Effector memory CD8-positive, alpha-beta T cell (primary cell): Measurements from ENCODE around the gene ABCC5.
A peak's percentile ranks its signal among the peaks of the same experiment; 100 is the strongest.

Source experiments
- ATAC-seq: fragments of 150-1000 bp; cut with Tn5 transposase; replicated peaks from 2 replicates; pipeline ENCODE4 v1.10.0; 2021; ENCODE audit warnings: mild to moderate bottlenecking, moderate library complexity
- DNase-seq, 3 experiments: peaks; one replicate each; pipeline ENCODE4 v3.0.0; 2021
- H3K27ac Mint-ChIP-seq, 2 donors: one replicate each; pipeline ENCODE4 v1.8.0; 2022; ENCODE audit warnings: mild to moderate bottlenecking in 2 of 2, mixed read lengths in 2 of 2, moderate library complexity in 2 of 2
- H3K27me3 Mint-ChIP-seq, 2 donors: one replicate each; pipeline ENCODE4 v1.8.0; 2022; ENCODE audit warnings: mixed read lengths in 2 of 2
- H3K36me3 Mint-ChIP-seq: one replicate; pipeline ENCODE4 v1.8.0; 2022; ENCODE audit warnings: mild to moderate bottlenecking, moderate library complexity, mixed read lengths; ENCODE audit not compliant: insufficient read depth
- H3K4me1 Mint-ChIP-seq, 2 donors: one replicate each; pipeline ENCODE4 v1.8.0; 2022; ENCODE audit warnings: low read depth in 2 of 2, mixed read lengths in 2 of 2
- H3K4me3 Mint-ChIP-seq, 2 donors: one replicate each; pipeline ENCODE4 v1.8.0; 2022; ENCODE audit warnings: mild to moderate bottlenecking in 2 of 2, mixed read lengths in 2 of 2, moderate library complexity in 2 of 2
- H3K9me3 Mint-ChIP-seq, 2 donors: one replicate each; pipeline ENCODE4 v1.8.0; 2022; ENCODE audit warnings: mixed read lengths in 2 of 2

Gene ABCC5

DNA sequence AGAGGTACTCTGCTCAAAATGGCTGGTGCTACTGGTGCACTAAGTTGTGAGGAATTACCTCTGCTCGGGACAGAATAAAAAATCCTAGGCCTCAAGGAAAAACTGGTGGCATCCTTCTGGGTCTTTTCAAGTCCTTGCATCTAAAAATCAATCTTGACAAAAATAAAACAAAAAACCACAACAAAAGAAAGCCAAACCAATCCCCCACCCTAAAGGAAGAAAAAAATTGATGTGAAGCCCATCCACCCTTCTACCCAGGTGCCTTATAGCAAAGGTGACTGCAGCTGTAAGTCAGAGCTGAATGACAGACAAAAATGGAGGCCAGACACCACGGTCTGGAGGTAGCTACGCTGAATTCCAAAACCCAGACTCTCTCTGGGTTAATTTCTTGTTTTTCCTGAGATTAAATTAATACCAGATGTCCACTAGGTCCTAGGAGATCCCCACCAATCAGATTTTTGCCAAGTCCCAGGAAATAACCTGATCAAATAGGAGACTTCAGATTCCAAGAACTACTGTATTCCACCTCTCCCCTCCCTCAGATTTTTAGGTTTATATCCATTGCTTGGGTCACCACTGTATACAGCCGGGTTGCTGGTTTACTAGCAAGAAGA lies 33.5 kb downstream of the ABCC5 start:
- DNase-seq (no peak), ATAC-seq (no peak)
- Mint-ChIP-seq H3K36me3 (peaks cover 23% of the 10 kb centered on the region), H3K4me3 (no peak overlapping the region), H3K27ac (no peak overlapping the region), H3K4me1 (peaks cover 0 to 3% of the 10 kb centered on the region in 2 donors), H3K9me3 (no peaks in the 10 kb centered on the region), H3K27me3 (no peaks in the 10 kb centered on the region)

- DNase-seq: no peak
- Mint-ChIP-seq H3K27ac (no peak overlapping the region), H3K27me3 (no peaks in the 10 kb centered on the region), H3K36me3 (peaks cover 16% of the 10 kb centered on the region), H3K4me1 (no peaks in the 10 kb centered on the region), H3K9me3 (no peaks in the 10 kb centered on the region), H3K4me3 (no peak overlapping the region)
- ATAC-seq: no peak
These were observed 35.6 kb downstream of the ABCC5 start for GRCh38 chr3:183981990-183982644.

- no peaks in the 10 kb centered on the region for H3K4me1 Mint-ChIP-seq
These were observed 37.3 kb downstream of the ABCC5 start for GRCh38 chr3:183980403-183980802.

DNA sequence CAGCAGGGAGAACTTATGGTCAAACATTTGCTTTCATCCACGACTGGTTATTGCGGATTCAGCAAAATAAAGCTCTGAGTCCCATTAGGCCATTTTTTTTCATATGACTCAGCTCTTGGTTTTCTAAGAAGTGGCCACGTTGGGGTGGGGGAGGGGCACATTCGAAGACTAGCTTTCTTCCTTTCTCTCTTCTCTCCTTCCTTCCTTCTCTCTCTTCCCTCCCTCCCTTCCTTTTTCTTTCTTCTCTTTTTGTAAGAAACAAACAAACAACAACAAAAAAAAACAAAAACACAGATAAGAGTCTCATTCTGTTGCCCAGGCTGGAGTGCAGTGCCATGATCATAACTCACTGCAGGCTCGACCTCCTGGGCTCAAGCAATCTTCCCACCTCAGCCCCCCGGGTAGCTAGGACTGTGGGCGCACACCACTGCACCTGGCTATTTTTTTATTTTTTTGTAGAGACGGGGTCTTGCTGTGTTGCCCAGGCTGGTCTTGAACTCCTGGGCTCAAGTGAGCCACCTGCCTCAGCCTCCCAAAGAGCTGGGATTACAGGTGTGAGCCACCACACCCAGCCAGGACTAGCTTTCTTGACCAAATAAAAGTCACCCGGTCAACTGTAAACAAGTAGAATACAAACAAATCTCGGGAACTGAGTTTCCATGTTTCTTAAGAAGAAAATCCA lies 41.6 kb downstream of the ABCC5 start:
- Mint-ChIP-seq H3K27ac (no peak overlapping the region), H3K4me1 (no peaks in the 10 kb centered on the region), H3K4me3 (no peak overlapping the region), H3K9me3 (no peaks in the 10 kb centered on the region), H3K27me3 (no peaks in the 10 kb centered on the region), H3K36me3 (peaks cover 3% of the 10 kb centered on the region)
- DNase-seq (no peak), ATAC-seq (no peak)

More at GRCh38 chr3:183980403-183980802, 37.3 kb downstream of the ABCC5 start:
- H3K27ac Mint-ChIP-seq: no peak overlapping the region
- no peaks in the 10 kb centered on the region for H3K9me3 Mint-ChIP-seq
- ATAC-seq: no peak
- H3K4me3 Mint-ChIP-seq: no peak overlapping the region
- no peak for DNase-seq
- H3K36me3 Mint-ChIP-seq: peaks cover 12% of the 10 kb centered on the region
- no peaks in the 10 kb centered on the region for H3K27me3 Mint-ChIP-seq

DNA sequence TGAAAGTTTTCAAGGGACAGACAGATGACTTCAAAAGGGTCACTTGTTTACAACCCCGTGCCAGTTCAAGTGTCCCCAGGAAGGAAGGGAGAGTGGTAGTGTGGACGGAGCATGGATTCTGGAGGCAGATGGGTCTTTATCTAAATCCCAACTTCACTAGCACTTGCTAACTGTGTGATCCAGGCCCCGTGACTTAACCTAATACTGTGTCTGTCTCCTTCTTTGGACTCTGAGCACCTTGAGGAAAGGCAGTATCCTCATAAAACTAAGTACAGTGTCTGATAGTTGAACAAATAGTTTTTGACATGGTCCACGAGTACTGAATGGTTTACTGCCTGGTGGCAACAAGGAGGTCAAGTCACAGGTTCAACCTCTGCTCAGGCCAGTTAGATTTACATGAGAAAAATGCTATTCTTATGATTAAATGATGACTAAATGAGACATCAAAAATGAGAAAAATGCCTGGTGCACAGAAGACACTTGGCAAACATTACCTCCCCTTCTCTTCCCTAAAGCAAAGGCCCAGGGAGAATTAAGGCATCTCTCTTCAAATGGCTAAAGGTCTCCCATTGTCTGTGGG lies 48.9 kb downstream of the ABCC5 start:
- Mint-ChIP-seq H3K36me3 (peaks cover 6% of the 10 kb centered on the region), H3K27me3 (no peaks in the 10 kb centered on the region), H3K4me1 (no peaks in the 10 kb centered on the region), H3K4me3 (no peak overlapping the region), H3K9me3 (no peaks in the 10 kb centered on the region), H3K27ac (no peak overlapping the region)
- ATAC-seq (no peak), DNase-seq (no peak)

- Mint-ChIP-seq H3K27me3 (no peaks in the 10 kb centered on the region), H3K36me3 (peaks cover 11% of the 10 kb centered on the region), H3K27ac (no peak overlapping the region), H3K4me1 (no peaks in the 10 kb centered on the region), H3K4me3 (no peak overlapping the region), H3K9me3 (no peaks in the 10 kb centered on the region)
- DNase-seq: no peak
- ATAC-seq: no peak
These were observed 50.0 kb downstream of the ABCC5 start for GRCh38 chr3:183967693-183968092.

GRCh38 chr3:183966361-183966791 lies 51.3 kb downstream of the ABCC5 start:
- Mint-ChIP-seq H3K36me3 (peaks cover 17% of the 10 kb centered on the region), H3K9me3 (no peaks in the 10 kb centered on the region), H3K4me1 (no peaks in the 10 kb centered on the region), H3K27ac (no peak overlapping the region), H3K27me3 (no peaks in the 10 kb centered on the region), H3K4me3 (no peak overlapping the region)
- ATAC-seq (no peak), DNase-seq (no peak)

- no peaks in the 10 kb centered on the region for H3K4me1 Mint-ChIP-seq
- peaks cover 21% of the 10 kb centered on the region for H3K36me3 Mint-ChIP-seq
- ATAC-seq: no peak
- H3K9me3 Mint-ChIP-seq: no peaks in the 10 kb centered on the region
- no peak overlapping the region for H3K4me3 Mint-ChIP-seq
- DNase-seq: no peak
- no peaks in the 10 kb centered on the region for H3K27me3 Mint-ChIP-seq
- H3K27ac Mint-ChIP-seq: no peak overlapping the region
These were observed 54.9 kb downstream of the ABCC5 start for GRCh38 chr3:183962807-183963206.

GRCh38 chr3:183959214-183959613 lies 58.5 kb downstream of the ABCC5 start:
- peaks cover 15% of the 10 kb centered on the region for H3K36me3 Mint-ChIP-seq
- H3K4me1 Mint-ChIP-seq: no peaks in the 10 kb centered on the region
- H3K27ac Mint-ChIP-seq: peak overlapping the region in 1 of 2 donors; percentile 62
- no peaks in the 10 kb centered on the region for H3K27me3 Mint-ChIP-seq
- H3K4me3 Mint-ChIP-seq: no peak overlapping the region
- H3K9me3 Mint-ChIP-seq: no peaks in the 10 kb centered on the region
- DNase-seq: no peak
- no peak for ATAC-seq

DNA sequence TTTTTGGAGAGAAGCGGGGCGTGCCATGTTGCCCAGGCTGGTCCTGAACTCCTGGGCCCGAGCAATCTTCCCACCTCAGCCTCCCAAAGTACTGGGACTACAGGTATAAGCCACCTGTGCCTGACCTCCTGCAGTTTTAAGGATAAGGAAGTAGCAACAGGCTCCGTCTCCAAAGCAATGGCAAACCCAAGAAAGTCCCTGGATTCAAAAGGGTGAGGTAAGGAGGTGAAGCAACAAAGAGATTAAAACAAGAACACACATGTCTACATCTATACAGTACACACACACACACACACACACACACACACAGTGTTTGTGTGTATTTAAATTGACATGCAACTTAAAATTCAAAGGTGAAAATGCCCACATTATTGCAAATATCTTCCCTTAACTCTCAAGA lies 58.9 kb downstream of the ABCC5 start:
- Mint-ChIP-seq H3K27ac (peak overlapping the region in 1 of 2 donors; percentile 16), H3K27me3 (no peaks in the 10 kb centered on the region), H3K9me3 (no peaks in the 10 kb centered on the region), H3K36me3 (peaks cover 15% of the 10 kb centered on the region), H3K4me3 (no peak overlapping the region), H3K4me1 (no peaks in the 10 kb centered on the region)
- DNase-seq (no peak), ATAC-seq (no peak)

DNA sequence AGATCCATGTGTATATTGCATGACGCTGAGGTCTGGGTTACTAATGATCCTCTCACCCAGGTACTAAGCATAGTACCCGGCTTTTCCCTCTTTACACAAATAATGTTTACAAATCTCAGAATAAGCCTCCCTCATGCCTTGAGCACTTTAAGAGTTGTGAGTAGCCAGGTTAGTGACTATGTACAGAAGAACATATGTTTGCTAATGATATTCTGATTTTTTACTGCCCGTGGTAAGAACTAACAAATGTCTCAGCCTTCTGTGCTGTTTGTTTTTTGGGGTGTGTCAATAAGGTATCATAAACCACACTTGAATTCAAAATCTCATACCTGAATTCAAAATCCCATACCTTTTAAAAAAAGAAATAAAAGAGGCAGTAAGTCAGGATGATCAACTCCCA lies 59.5 kb downstream of the ABCC5 start:
- Mint-ChIP-seq H3K27me3 (no peaks in the 10 kb centered on the region), H3K9me3 (no peaks in the 10 kb centered on the region), H3K4me3 (no peak overlapping the region), H3K4me1 (no peaks in the 10 kb centered on the region), H3K36me3 (peaks cover 11% of the 10 kb centered on the region), H3K27ac (peak overlapping the region in 1 of 2 donors; percentile 16)
- no peak for DNase-seq
- ATAC-seq: no peak

- no peaks in the 10 kb centered on the region for H3K9me3 Mint-ChIP-seq
- DNase-seq: no peak
- peaks cover 8% of the 10 kb centered on the region for H3K36me3 Mint-ChIP-seq
- ATAC-seq: no peak
- H3K27ac Mint-ChIP-seq: no peak overlapping the region
- H3K4me1 Mint-ChIP-seq: no peaks in the 10 kb centered on the region
- H3K4me3 Mint-ChIP-seq: no peak overlapping the region
- no peaks in the 10 kb centered on the region for H3K27me3 Mint-ChIP-seq
These were observed 62.8 kb downstream of the ABCC5 start for GRCh38 chr3:183954875-183955274.

- no peak overlapping the region for H3K27ac Mint-ChIP-seq
- no peaks in the 10 kb centered on the region for H3K4me1 Mint-ChIP-seq
- H3K36me3 Mint-ChIP-seq: peaks cover 15% of the 10 kb centered on the region
- DNase-seq: no peak
- ATAC-seq: no peak
- H3K4me3 Mint-ChIP-seq: no peak overlapping the region
- no peaks in the 10 kb centered on the region for H3K27me3 Mint-ChIP-seq
- no peaks in the 10 kb centered on the region for H3K9me3 Mint-ChIP-seq
These were observed 64.1 kb downstream of the ABCC5 start for GRCh38 chr3:183953471-183954070.
